ENCODE measurements around the gene MMRN2. TPM values are rescaled to one million over a fixed set of nuclear protein-coding genes. Genes with fewer than 3 reads are reported as not detected.

Gene MMRN2
- total and polyA plus RNA-seq, 2 of the 8 experiments (the other 6 are each of a cell fraction or from before 2014, with no cell fraction given) = 1.2 TPM

DNA sequence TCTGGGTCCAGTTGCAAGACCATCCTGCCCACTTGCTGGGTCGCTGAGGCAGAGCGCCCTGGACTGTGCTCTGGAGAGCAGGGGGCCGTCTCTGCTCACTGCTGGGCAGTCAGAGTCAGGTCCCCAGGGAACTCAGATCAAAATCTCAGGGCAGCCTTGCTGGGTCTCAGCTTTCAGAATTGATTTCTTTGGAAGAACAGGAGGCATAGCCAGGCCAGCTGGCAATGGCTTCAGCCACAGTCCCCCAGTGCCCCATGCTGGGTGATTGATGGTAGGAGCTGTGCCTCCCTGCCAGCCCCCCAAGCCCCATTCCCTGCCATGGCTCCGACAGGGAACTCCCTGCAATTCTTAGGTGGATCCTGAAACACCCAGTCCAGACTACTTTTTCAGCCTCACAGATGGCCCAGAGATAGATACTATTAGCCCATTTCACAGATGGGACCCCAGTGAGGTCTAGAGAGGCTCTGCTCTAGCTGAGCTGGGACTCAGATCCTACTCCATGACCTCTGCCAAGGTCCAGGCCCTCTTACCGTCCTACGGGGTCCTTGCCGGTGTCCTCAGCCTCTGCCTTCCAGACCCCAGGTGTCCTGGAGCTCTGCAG is 467 bp downstream of the MMRN2 start (continued):
- TF ChIP-seq FOSL1 (IDR thresholded peaks at IDR 0.05; ENCODE audit: insufficient read depth, low read depth, low read length) (no peak), CTBP2 (IDR thresholded peaks at IDR 0.05; ENCODE audit: borderline replicate concordance, insufficient read depth, insufficient read length, low read length) (no peak), RXRA (IDR thresholded peaks at IDR 0.05; ENCODE audit: insufficient read depth, low read depth, low read length) (no peak), JUN (IDR thresholded peaks at IDR 0.05; ENCODE audit: low read depth, low read length) (no peak)
